ENCODE data around the gene TRMO.

TRMO gene

DNA sequence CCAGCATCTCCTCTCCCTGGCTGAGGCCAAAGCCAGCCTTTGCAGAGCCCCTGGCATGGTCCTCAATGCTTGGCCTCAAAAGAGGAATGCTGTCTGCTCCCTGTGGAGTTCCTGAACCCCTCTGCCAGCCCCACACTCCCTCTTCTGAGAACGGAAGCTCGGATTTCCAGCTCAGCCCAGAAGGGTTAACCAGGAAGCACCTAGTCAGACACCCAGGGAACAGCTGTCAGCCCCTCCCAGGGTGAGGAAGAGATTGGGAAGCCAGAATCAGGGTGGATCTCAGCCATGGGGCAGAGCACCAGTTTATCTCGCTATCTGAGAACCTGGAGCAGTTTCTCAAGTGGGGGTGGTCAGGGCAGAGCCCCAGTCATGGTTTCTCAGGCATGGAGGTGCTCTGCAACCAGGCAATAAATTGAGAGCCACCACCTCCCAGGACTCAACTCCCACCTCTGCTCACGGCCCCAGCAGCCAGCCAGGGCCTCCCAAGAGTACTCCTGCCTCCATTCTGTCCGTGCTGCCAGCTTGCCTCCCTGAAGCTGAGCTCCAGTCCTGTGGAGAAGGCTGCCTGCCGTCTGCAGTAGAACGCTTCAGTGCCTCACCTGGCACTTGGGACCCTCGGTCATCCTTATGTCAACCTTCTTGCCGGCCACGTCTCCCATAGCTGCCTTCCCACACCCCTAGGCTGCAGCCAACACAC lies 61.7 kb downstream of the TRMO start:
- DNase-seq (ENCODE audit: low read depth in 3 of 3): no peak

DNA sequence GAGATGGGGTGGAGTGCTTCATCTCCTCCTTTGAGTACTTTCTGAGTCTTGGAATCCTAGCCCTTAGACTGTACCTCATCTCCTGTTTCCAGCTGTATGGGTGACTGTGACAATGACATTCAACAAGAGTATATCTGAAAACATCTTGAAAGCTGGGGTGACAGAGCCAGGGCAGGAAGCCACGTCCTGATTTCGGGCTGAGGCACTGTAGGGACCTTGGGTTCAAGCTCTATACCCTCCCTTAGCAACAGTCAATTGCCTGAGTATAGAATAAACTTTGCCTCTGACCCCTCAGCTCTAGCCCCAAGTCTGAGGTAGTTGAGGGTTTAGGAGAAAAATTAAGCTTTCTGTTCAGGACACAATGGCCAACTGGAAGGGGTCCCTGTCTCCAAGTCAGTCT lies 63.0 kb downstream of the TRMO start:
- DNase-seq (ENCODE audit: low read depth in 3 of 3): no peak

DNA sequence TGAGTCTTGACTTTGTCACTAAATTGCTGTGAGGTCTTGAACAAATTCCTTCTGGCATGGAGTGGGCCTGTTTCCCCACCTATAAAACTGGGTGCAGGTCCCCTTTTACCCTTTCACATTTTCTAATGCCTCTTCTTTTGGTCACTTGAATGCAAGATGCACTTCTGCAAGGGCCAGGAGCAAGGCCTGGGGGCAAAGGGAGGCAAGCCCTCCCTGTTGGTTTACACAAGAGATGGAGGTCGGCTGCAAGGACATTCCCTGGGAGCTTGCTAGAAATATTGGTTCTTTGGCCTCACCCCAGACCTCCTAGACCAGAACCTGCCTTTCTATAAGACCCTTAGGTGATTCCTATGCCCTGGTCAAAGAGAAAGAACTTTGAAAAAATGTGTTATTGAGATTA lies 63.5 kb downstream of the TRMO start:
- no peak for DNase-seq (ENCODE audit: low read depth in 3 of 3)

GRCh38 chr9:97858393-97858713 lies 63.9 kb downstream of the TRMO start:
- no peak for DNase-seq (ENCODE audit: low read depth in 3 of 3)

DNA sequence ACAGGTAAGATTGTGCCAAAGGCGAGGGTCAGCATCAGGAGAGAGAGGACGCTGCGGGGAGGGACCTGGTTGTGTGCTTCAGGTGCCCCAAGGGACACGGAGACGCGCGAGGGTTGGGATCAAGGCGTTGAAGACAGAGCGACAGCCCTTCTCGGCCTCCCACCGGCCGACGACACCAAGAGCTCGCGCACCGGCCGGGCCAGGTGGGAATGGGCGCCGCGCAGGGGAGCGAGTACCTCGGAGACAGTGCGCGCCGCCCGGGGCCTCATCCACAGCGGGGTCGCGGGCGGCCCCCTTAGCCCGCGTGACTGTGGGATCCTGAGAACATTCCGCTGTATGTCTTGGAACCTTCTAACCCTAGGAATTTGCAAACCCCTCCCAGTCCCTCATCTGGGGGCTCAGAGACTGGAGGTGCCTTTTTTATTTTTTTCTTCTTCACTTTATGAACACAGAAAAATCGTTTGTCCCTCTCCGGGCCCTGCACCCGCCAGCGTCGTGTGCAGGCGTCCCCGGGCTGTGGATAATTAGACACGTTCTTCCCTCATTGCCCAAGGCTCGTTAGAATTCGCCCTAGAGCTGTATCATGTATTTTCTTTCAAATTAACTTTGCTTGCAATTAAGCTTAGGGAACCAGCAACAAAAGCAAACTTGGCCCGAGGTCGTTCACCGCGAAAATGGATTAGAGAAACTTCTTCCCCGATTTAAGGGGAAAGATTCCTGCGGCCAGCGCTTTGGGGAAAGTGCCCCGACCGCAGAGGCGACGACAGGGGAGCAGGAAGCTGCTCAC lies 64.5 kb downstream of the TRMO start:
- no peak for DNase-seq (ENCODE audit: low read depth in 3 of 3)

DNA sequence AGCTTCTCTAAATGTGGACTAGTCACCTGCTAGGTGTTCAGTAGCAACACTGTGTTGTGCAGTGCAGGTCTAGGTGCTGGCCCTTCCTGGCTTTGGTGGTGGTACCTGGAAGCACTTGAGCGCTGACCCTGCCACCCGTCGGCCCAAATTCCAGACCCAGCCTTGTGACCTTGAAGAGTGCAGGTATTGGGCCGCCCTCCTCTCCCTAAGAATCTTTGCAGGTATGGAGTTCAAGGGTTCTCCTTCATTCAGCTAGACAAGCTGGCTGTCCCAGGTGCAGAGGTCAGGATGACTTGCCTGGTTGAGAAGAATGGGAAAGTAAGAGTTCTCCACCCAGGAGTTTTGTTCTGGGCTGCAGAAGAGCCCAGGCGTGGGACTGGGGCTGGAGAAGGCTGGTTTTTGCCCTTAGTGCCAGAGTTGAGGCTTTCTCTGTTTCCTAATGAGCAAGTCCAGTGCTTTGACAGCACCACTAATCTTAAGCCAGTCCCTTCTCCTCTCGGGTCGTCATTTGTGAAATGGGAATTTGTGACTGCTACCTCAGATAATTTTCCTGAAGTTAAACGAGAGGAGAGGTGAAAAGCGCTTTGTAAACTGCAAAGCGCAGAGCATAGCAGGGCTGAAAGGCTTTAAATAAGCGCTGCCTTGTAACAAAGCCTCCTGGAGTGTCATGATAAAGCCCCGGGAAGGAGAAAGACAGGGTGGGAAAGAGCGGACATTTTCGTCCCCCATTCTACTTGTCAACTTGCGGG lies 65.3 kb downstream of the TRMO start:
- no peak for DNase-seq (ENCODE audit: low read depth in 3 of 3)

DNA sequence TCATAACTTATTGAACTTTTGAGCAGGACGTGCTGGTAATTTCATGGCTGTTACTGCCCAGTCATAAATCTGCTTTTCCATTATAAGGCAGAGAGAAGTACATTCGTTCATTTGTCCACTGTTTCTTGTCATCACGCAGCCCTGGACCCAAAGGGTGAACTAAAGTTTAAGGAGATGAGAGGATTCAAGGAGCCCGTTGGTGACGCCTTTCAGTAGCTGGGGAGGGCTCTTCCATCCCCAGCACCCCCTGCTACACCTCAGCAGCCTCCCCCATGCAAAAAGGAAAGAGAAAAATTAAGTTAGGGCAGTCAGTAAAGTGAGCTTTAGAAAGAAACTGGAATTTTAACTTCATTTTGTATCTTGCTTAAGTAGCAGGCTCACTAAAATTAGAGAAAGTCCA lies 66.4 kb downstream of the TRMO start:
- no peak for DNase-seq (ENCODE audit: low read depth in 3 of 3)

DNA sequence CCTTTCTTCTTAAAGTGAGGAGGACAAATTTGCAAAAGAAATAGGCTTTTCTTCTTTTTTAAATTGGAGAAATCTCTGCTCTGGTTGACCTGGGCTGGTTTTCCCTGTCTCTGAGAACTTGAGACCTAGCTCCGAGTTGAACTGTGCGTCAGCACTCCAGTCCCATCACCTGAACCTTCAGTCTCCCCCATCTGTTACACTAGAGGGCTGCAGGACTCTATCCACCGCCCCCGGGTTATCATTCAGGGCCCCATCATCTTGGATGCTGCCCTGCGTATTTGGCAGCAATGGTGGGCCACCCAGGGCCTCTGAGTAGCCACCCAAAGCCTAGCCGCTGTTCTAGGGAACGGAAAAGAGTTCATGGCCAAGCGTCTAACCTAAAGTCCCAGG lies 66.8 kb downstream of the TRMO start:
- no peak for DNase-seq (ENCODE audit: low read depth in 3 of 3)

- DNase-seq (ENCODE audit: low read depth in 3 of 3): no peak
These were observed 67.4 kb downstream of the TRMO start for GRCh38 chr9:97854696-97855485.
